GM12878 (cell line): ENCODE data around the gene C19orf73. TPM values are rescaled to one million over a fixed set of nuclear protein-coding genes. Genes with fewer than 3 reads are reported as not detected.
A peak's percentile ranks its signal among the peaks of the same experiment; 100 is the strongest.

Experiments used
- CBX3 ChIP-seq: fragments of 200-600 bp; sonication (generic); IDR thresholded peaks from 2 replicates; pipeline ENCODE4 v1.6.1; 2016; ENCODE audit warnings: low read depth, borderline replicate concordance
- CEBPB ChIP-seq, 2 experiments: fragments of 150-350 bp in 1 of 2; IDR thresholded peaks; 2 replicates each; pipeline ENCODE4 v1.6.1; 2012 to 2014; ENCODE audit warnings: low read depth in 2 of 2, low read length in 2 of 2, borderline replicate concordance in 1 of 2, inconsistent platforms in 1 of 2
- CTCF ChIP-seq, 3 experiments: IDR thresholded peaks in 2 of 3; conservative IDR thresholded peaks in 1 of 3; 2 replicates each; pipeline ENCODE4 v1.5.1; 2011; ENCODE audit warnings: low read depth in 3 of 3, low read length in 3 of 3, mild to moderate bottlenecking in 3 of 3, control low read depth in 2 of 3, moderate library complexity in 2 of 3, inconsistent platforms in 1 of 3, mixed read lengths in 1 of 3; ENCODE audit not compliant: control insufficient read depth in 2 of 3, insufficient read depth in 1 of 3; ENCODE audit errors: extremely low read depth in 1 of 3
- EGR1 ChIP-seq, 2 experiments: IDR thresholded peaks; 1 replicate in 1 of 2; 2 replicates in 1 of 2; pipeline ENCODE4 v1.6.1; 2011 to 2012; ENCODE audit warnings: low read depth in 2 of 2, low read length in 2 of 2, borderline replicate concordance in 1 of 2, mild to moderate bottlenecking in 1 of 2, moderate library complexity in 1 of 2
- EP300 ChIP-seq, 2 experiments: fragments of 150-350 bp in 1 of 2; IDR thresholded peaks; 2 replicates each; pipeline ENCODE4 v1.6.1; 2011 to 2012; ENCODE audit warnings: low read depth in 2 of 2, low read length in 2 of 2, borderline replicate concordance in 1 of 2, improper control_type of control experiment in 1 of 2, inconsistent platforms in 1 of 2; ENCODE audit not compliant: control insufficient read depth in 1 of 2
- ETV6 ChIP-seq, 2 experiments: fragments of 450-650 bp in 1 of 2; IDR thresholded peaks in 1 of 2; conservative IDR thresholded peaks in 1 of 2; 2 replicates each; pipeline ENCODE4 v1.6.1; 2014; ENCODE audit warnings: antibody characterized with exemption in 1 of 2, borderline replicate concordance in 1 of 2, low read depth in 1 of 2, mild to moderate bottlenecking in 1 of 2, moderate library complexity in 1 of 2
- EZH2 ChIP-seq: IDR thresholded peaks from 2 replicates; pipeline ENCODE4 v1.6.1; 2012; ENCODE audit warnings: low read depth, mild to moderate bottlenecking, control low read depth, inconsistent platforms, low read length, borderline replicate concordance; ENCODE audit not compliant: control insufficient read depth
- IRF4 ChIP-seq: IDR thresholded peaks from 2 replicates; pipeline ENCODE4 v1.6.1; 2011; ENCODE audit warnings: low read depth, low read length
- MTA2 ChIP-seq: fragments of 450-650 bp; IDR thresholded peaks from 2 replicates; pipeline ENCODE4 v1.6.1; 2016; ENCODE audit warnings: low read depth, mild to moderate bottlenecking, moderate library complexity
- MTA3 ChIP-seq: IDR thresholded peaks from 2 replicates; pipeline ENCODE4 v1.6.1; 2012; ENCODE audit warnings: low read length, inconsistent platforms, borderline replicate concordance
- PAX5 ChIP-seq: IDR thresholded peaks from 2 replicates; pipeline ENCODE4 v1.6.1; 2011; ENCODE audit warnings: low read depth, low read length, borderline replicate concordance
- SIX5 ChIP-seq: IDR thresholded peaks from 2 replicates; pipeline ENCODE4 v1.6.1; 2011; ENCODE audit warnings: mild to moderate bottlenecking, low read depth, low read length, moderate library complexity; ENCODE audit not compliant: severe bottlenecking
- WRNIP1 ChIP-seq: IDR thresholded peaks from 2 replicates; pipeline ENCODE4 v1.6.1; 2011; ENCODE audit warnings: low read depth, low read length, improper control_type of control experiment, borderline replicate concordance
- ZNF217 ChIP-seq: fragments of 450-650 bp; IDR thresholded peaks from 2 replicates; pipeline ENCODE4 v1.6.1; 2017; ENCODE audit warnings: antibody characterized with exemption, mild to moderate bottlenecking
- polyA plus RNA-seq, 11 experiments: library from polyadenylated mRNA; depleted of rRNA in 4 of 11; unstranded in 6 of 11; stranded (reverse) in 5 of 11; fragments of >200 nt; fragmentation: Nextera tagmentation in 4 of 11; fragmentation: Illumina TruSeq in 1 of 11; extraction: Ambion mirVana in 4 of 11; extraction: Trizol in 1 of 11; gene quantifications; 1 replicate in 1 of 11; 2 replicates in 10 of 11; pipeline versions ENCODE4 v1.2.1 to v1.2.3, GENCODE V29; 2011 to 2016; ENCODE audit warnings: inconsistent platforms in 2 of 11, missing spikeins in 2 of 11, low read depth in 1 of 11
- total RNA-seq, 4 experiments: library from RNA; depleted of rRNA in 3 of 4; stranded (reverse); fragments of >200 nt in 3 of 4; fragmentation: Illumina TruSeq in 1 of 4; extraction: Trizol in 1 of 4; gene quantifications; 2 replicates each; pipeline versions ENCODE4 v1.2.1 to v1.2.3, GENCODE V29; 2013 to 2021
- TF ChIP-seq, protein P1 (sequence below): IDR thresholded peaks from 2 replicates; pipeline ENCODE4 v1.6.1; 2012; ENCODE audit warnings: low read depth, low read length, improper control_type of control experiment
- TF ChIP-seq, protein P2 (sequence below): fragments of 450-650 bp; formaldehyde crosslinking; IDR thresholded peaks from 2 replicates; pipeline ENCODE4 v1.5.0; 2022; ENCODE audit warnings: mild to moderate bottlenecking, missing genetic modification characterization
- TF ChIP-seq, protein P3 (sequence below): IDR thresholded peaks from 2 replicates; pipeline ENCODE4 v1.6.1; 2012; ENCODE audit warnings: mild to moderate bottlenecking, low read depth, low read length

Gene C19orf73
- total and polyA plus RNA-seq, 10 of the 15 experiments (the other 5 are each of a cell fraction or from before 2014, with no cell fraction given) = 0.20 to 2.0 (median 0.80) TPM

GRCh38 chr19:49118565-49119410 is at the start of gene C19orf73 (continued):
- TF ChIP-seq MTA2 = no peak; the same call in none of the 2 replicates
- TF ChIP-seq WRNIP1 = no peak
- TF ChIP-seq, protein P1, sequence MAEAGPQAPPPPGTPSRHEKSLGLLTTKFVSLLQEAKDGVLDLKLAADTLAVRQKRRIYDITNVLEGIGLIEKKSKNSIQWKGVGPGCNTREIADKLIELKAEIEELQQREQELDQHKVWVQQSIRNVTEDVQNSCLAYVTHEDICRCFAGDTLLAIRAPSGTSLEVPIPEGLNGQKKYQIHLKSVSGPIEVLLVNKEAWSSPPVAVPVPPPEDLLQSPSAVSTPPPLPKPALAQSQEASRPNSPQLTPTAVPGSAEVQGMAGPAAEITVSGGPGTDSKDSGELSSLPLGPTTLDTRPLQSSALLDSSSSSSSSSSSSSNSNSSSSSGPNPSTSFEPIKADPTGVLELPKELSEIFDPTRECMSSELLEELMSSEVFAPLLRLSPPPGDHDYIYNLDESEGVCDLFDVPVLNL = no peak
- TF ChIP-seq CBX3 = no peak
- no peak for TF ChIP-seq EP300 (IDR thresholded peaks at IDR 0.05; ENCODE audit: borderline replicate concordance in 1 of 2, control insufficient read depth in 1 of 2, low read depth in 2 of 2, low read length in 2 of 2)
- TF ChIP-seq IRF4 = no peak
- TF ChIP-seq, protein P2, sequence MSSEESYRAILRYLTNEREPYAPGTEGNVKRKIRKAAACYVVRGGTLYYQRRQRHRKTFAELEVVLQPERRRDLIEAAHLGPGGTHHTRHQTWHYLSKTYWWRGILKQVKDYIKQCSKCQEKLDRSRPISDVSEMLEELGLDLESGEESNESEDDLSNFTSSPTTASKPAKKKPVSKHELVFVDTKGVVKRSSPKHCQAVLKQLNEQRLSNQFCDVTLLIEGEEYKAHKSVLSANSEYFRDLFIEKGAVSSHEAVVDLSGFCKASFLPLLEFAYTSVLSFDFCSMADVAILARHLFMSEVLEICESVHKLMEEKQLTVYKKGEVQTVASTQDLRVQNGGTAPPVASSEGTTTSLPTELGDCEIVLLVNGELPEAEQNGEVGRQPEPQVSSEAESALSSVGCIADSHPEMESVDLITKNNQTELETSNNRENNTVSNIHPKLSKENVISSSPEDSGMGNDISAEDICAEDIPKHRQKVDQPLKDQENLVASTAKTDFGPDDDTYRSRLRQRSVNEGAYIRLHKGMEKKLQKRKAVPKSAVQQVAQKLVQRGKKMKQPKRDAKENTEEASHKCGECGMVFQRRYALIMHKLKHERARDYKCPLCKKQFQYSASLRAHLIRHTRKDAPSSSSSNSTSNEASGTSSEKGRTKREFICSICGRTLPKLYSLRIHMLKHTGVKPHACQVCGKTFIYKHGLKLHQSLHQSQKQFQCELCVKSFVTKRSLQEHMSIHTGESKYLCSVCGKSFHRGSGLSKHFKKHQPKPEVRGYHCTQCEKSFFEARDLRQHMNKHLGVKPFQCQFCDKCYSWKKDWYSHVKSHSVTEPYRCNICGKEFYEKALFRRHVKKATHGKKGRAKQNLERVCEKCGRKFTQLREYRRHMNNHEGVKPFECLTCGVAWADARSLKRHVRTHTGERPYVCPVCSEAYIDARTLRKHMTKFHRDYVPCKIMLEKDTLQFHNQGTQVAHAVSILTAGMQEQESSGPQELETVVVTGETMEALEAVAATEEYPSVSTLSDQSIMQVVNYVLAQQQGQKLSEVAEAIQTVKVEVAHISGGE (CRISPR knock-in tag) = no peak
- peak; percentile 7 for TF ChIP-seq SIX5
- peak; percentile 55; the same call in 1 of the 2 replicates for TF ChIP-seq ZNF217
- TF ChIP-seq PAX5 = no peak
- TF ChIP-seq, protein P3, sequence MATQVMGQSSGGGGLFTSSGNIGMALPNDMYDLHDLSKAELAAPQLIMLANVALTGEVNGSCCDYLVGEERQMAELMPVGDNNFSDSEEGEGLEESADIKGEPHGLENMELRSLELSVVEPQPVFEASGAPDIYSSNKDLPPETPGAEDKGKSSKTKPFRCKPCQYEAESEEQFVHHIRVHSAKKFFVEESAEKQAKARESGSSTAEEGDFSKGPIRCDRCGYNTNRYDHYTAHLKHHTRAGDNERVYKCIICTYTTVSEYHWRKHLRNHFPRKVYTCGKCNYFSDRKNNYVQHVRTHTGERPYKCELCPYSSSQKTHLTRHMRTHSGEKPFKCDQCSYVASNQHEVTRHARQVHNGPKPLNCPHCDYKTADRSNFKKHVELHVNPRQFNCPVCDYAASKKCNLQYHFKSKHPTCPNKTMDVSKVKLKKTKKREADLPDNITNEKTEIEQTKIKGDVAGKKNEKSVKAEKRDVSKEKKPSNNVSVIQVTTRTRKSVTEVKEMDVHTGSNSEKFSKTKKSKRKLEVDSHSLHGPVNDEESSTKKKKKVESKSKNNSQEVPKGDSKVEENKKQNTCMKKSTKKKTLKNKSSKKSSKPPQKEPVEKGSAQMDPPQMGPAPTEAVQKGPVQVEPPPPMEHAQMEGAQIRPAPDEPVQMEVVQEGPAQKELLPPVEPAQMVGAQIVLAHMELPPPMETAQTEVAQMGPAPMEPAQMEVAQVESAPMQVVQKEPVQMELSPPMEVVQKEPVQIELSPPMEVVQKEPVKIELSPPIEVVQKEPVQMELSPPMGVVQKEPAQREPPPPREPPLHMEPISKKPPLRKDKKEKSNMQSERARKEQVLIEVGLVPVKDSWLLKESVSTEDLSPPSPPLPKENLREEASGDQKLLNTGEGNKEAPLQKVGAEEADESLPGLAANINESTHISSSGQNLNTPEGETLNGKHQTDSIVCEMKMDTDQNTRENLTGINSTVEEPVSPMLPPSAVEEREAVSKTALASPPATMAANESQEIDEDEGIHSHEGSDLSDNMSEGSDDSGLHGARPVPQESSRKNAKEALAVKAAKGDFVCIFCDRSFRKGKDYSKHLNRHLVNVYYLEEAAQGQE = no peak
- peak; percentile 57 to 98 for TF ChIP-seq EGR1 (IDR thresholded peaks at IDR 0.05; ENCODE audit: borderline replicate concordance in 1 of 2, low read depth in 2 of 2, low read length in 2 of 2)
- peak in 1 of 3 experiments; percentile 35; a peak in 1 of 6 replicates for TF ChIP-seq CTCF (IDR thresholded peaks at IDR 0.05 in 2 of 3, conservative IDR thresholded peaks at IDR 0.05 in 1 of 3; ENCODE audit: control insufficient read depth in 2 of 3, extremely low read depth in 1 of 3, insufficient read depth in 1 of 3, low read depth in 3 of 3, low read length in 3 of 3)
- TF ChIP-seq ETV6 (conservative IDR thresholded peaks at IDR 0.05 in 1 of 2, IDR thresholded peaks at IDR 0.05 in 1 of 2; ENCODE audit: borderline replicate concordance in 1 of 2, low read depth in 1 of 2) = no peak
- TF ChIP-seq EZH2 = no peak
- TF ChIP-seq CEBPB (IDR thresholded peaks at IDR 0.05; ENCODE audit: borderline replicate concordance in 1 of 2, low read depth in 2 of 2, low read length in 2 of 2) = no peak
- TF ChIP-seq MTA3 = no peak
